Esophagus (tissue), 2 donors: ENCODE data around the gene MBP. TPM values are rescaled to one million over a fixed set of nuclear protein-coding genes. Genes with fewer than 3 reads are reported as not detected.

Experiments used
- H3K27ac ChIP-seq, 2 donors: one replicate each; pipeline ENCODE4 v1.5.1; 2013; ENCODE audit warnings: low read depth in 2 of 2, mild to moderate bottlenecking in 2 of 2, inconsistent platforms in 1 of 2, low read length in 1 of 2, moderate library complexity in 1 of 2
- H3K27me3 ChIP-seq, 2 donors: one replicate each; pipeline ENCODE4 v1.6.1; 2013; ENCODE audit warnings: low read length in 2 of 2, control low read depth in 1 of 2, mild to moderate bottlenecking in 1 of 2; ENCODE audit not compliant: insufficient read depth in 2 of 2, control insufficient read depth in 1 of 2
- H3K36me3 ChIP-seq, 2 donors: one replicate each; pipeline ENCODE4 v1.6.1; 2013; ENCODE audit warnings: low read length in 1 of 2; ENCODE audit not compliant: control insufficient read depth in 2 of 2, insufficient read depth in 2 of 2
- H3K4me1 ChIP-seq, 2 donors: one replicate each; pipeline ENCODE4 v1.6.1; 2013; ENCODE audit warnings: low read length in 1 of 2; ENCODE audit not compliant: control insufficient read depth in 2 of 2, insufficient read depth in 2 of 2
- H3K4me3 ChIP-seq, 2 donors: one replicate each; pipeline ENCODE4 v1.5.1; 2013; ENCODE audit warnings: low read length in 2 of 2, mild to moderate bottlenecking in 2 of 2, low read depth in 1 of 2, moderate library complexity in 1 of 2
- H3K9me3 ChIP-seq, 2 donors: one replicate each; pipeline ENCODE4 v1.6.1; 2013; ENCODE audit warnings: mild to moderate bottlenecking in 2 of 2, low read depth in 1 of 2, low read length in 1 of 2, moderate library complexity in 1 of 2; ENCODE audit not compliant: control insufficient read depth in 2 of 2, insufficient read depth in 1 of 2
- WGBS, 2 donors: extraction: QIAGEN DNeasy Blood & Tissue Kit; methylation state at CpG; one replicate each; pipeline ENCODE4 v1.1.7; 2013; 5-methylcytosine and 5-hydroxymethylcytosine counted together
- polyA plus RNA-seq, 2 donors: library from polyadenylated mRNA; stranded (reverse); fragments of 200-250 nt; gene quantifications; one replicate each; pipeline ENCODE4 v1.2.3, GENCODE V29; 2013
- donor health status: healthy with polysubstance abuse.
- donor health status: Bipolar disorder and iron deficiency.

MBP gene
- polyA plus RNA-seq, 2 donors, result 9.7 to 10.8 TPM

DNA sequence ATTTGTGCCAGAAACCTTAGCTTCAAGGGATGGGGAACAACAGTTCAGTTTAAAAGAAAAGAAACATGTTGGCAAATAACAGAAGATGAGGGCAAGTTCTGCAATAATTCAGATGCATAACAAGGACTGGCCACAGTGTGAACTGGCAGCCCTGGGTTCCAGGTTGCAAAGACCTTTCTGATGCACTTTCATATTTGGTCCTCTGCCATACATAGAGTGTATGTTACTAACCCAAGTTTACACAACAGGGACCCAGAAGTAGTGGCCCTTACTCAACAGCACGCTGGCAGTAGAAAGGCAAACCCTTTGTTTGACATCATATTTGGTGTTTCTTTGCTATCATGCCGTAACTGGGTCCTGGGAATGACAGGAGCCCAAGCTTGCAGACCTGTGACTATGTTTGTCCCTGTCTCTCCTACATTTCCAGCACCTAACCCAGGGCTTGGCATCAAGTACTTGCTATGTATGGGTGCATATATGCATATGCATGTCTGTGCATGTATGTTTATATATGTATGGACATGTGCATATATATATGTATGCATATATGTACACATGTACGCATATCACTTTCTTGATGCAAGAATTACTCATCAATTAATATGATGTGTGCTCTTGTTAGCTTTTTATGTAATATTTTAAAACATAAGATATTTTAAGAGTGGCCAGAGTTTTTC is 94.3 kb downstream of the MBP start:
- H3K36me3 ChIP-seq, result no peaks in the 10 kb centered on the region
- no peak overlapping the region for H3K4me3 ChIP-seq
- H3K27me3 ChIP-seq, result no peaks in the 10 kb centered on the region
- no peak overlapping the region for H3K27ac ChIP-seq
- 91 to 94% methylated on average over 3 of the region's 3 CpGs for WGBS, 2 donors
- H3K9me3 ChIP-seq, result no peaks in the 10 kb centered on the region
- H3K4me1 ChIP-seq, result peaks cover 2% of the 10 kb centered on the region in 2 donors

DNA sequence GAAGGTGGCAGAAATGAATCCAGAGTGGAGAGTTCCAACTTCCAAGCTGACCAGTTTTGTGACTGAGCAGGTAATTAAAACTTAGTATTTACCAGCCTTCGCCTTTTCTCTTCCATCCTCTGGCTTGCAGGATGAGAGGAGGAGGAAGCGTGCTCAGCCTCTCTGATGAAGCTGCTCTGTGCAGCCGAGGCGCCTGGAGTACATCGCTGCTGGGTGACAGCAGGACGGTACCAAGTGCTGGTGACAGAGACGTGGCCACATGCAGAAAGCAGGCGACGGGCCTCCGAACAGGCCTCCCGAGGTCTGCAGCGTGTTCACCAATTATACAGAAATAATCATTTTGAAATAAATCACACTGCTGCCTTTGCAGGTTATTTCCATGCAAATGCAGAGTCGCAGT is 95.0 kb downstream of the MBP start:
- Histone ChIP-seq H3K36me3 (no peaks in the 10 kb centered on the region), H3K27me3 (no peaks in the 10 kb centered on the region), H3K4me1 (peaks cover 2% of the 10 kb centered on the region in 2 donors), H3K4me3 (no peak overlapping the region), H3K27ac (no peak overlapping the region), H3K9me3 (no peaks in the 10 kb centered on the region)
- WGBS, 2 donors, result 88 to 96% methylated on average over 13 of the region's 13 CpGs

DNA sequence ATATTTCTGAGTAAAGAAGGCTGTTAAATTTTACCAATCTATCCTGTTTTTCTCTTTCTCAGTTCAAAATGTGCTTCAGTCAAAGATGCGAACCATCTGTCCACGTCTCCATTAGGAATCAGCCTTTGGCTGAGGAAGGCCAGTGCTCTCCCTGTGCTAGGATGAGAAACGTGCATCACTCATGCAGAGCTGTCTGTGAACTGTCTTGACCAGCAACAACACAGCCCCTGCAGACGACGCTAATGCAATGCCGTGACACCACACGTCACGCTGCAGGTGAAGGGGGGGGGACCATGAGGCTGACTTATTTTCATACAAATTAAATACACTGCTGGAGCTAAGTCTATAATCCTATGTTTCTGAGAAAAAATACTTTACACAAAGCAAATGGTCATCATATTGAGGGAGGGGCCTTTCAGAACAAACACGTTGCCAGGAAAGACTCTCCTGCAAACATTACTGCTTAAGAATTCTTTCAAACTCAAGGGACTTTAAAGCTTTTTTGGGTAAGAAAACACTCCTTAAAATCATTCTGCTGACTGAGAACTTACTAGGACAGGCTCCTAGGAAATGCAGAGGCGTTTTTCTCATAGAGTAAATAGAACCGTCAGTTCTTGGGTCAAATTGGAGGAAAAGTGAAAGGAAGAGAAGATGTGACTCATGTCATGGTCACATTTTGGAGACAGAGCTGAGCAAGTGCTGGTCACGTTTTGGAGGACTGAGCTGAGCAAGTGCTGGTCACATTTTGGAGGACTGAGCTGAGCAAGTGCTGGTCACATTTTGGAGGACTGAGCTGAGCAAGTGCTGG is 97.0 kb downstream of the MBP start:
- Histone ChIP-seq H3K27ac (no peak overlapping the region), H3K4me1 (peaks cover 2 to 4% of the 10 kb centered on the region in 2 donors), H3K27me3 (no peaks in the 10 kb centered on the region), H3K9me3 (no peaks in the 10 kb centered on the region), H3K4me3 (no peak overlapping the region), H3K36me3 (no peaks in the 10 kb centered on the region)
- WGBS, 2 donors, result 58 to 69% methylated on average over 12 of the region's 12 CpGs

DNA sequence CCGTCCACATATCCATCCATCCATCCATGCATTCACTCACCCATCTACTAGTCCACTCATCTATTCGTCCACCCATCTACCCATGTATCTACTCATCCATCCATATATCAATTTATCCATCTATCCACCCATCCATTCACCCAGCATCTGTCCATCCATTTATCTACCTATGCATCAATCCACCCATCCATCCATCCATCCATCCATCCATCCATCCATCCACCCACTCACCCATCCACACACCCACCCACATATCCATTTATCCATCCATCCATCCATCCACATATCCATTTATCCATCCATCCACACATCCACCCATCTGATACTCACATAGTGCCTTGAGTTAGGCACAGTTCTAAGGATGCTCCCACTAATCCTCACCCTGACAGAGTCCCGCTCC is 99.0 kb downstream of the MBP start:
- 96 to 100% methylated on average over 3 of the region's 3 CpGs for WGBS, 2 donors
- Histone ChIP-seq H3K27me3 (no peaks in the 10 kb centered on the region), H3K4me3 (no peak overlapping the region)

DNA sequence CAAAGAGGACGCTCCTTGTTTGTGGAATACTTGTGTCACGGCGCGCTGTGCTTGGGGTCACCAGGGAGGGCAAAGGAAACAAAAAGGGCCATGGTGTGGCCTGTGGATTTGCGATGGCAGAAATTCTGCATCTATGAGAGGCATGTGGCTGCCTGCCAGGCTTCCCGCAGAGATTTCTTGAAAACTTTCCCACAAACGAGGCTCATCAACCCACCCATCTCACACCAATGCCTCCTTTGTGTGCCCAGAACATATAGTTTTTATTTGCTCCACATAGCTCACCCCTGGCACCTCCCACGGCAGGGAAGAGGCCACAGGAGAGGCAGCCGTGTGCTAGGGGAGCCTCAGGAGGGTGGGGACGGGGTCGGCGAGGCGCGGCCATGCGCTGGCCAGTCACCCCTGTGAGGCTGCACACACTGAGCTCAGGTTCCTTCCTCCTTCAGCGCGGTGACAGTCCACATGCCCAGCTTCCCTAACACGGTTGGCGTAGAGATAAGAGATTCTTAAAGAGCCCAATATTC is 100.3 kb downstream of the MBP start:
- Histone ChIP-seq H3K27me3 (no peaks in the 10 kb centered on the region), H3K9me3 (no peaks in the 10 kb centered on the region), H3K27ac (no peak overlapping the region), H3K4me3 (no peak overlapping the region), H3K4me1 (peaks cover 0 to 4% of the 10 kb centered on the region in 2 donors), H3K36me3 (no peaks in the 10 kb centered on the region)
- 71 to 76% methylated on average over 19 of the region's 19 CpGs for WGBS, 2 donors

More for the DNA sequence above, 99.0 kb downstream of the MBP start:
- Histone ChIP-seq H3K36me3 (no peaks in the 10 kb centered on the region), H3K27ac (no peak overlapping the region), H3K4me1 (peaks cover 2 to 4% of the 10 kb centered on the region in 2 donors), H3K9me3 (no peaks in the 10 kb centered on the region)

DNA sequence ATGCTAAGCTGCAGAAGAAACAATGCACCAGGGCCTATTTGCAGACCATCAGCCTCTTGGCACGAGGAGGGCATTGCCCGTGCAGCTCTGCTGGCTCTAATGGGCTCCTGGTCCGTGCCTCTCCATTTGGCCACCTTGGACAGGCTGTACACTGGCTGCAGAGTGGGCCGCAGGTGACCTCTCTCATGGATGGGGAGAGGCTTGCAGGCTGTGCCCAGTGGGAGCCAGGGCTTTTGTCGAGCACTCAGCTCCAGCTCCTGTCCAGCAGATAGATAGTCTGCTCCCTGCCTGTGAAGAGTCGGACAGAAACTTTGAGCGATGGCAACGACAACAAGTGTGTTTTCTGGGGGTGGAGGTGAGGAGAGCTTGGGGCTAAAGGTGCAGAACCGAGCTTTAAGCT is 100.9 kb downstream of the MBP start:
- no peak overlapping the region for H3K4me3 ChIP-seq
- H3K27ac ChIP-seq, result no peak overlapping the region
- no peaks in the 10 kb centered on the region for H3K27me3 ChIP-seq
- H3K4me1 ChIP-seq, result peaks cover 0 to 4% of the 10 kb centered on the region in 2 donors
- H3K36me3 ChIP-seq, result no peaks in the 10 kb centered on the region
- 94 to 95% methylated on average over 9 of the region's 9 CpGs for WGBS, 2 donors
- no peaks in the 10 kb centered on the region for H3K9me3 ChIP-seq

DNA sequence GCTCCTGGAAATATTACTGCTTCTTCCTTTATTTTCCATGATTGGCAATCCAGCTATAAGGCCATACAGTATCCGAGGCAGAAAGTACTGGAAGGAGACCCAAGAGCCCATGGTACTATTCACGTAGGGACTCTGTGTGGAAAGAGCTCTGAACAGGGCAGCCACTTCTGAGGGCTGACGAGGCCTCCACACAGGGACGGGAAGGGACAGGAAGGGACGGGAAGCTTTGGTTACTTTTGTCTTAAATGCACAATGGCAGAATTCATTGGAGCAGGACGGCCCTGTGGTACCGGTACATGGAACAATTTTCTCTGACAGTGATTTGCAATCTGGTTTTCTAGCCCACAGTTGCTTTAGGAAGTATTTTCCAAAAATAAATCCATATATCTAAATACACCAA is 102.4 kb downstream of the MBP start:
- 93 to 97% methylated on average over 7 of the region's 7 CpGs for WGBS, 2 donors
- no peak overlapping the region for H3K4me3 ChIP-seq
- H3K27me3 ChIP-seq, result no peaks in the 10 kb centered on the region
- H3K4me1 ChIP-seq, result peaks cover 0 to 2% of the 10 kb centered on the region in 2 donors
- H3K36me3 ChIP-seq, result peaks cover 0 to 5% of the 10 kb centered on the region in 2 donors
- H3K27ac ChIP-seq, result no peak overlapping the region
- H3K9me3 ChIP-seq, result no peaks in the 10 kb centered on the region

DNA sequence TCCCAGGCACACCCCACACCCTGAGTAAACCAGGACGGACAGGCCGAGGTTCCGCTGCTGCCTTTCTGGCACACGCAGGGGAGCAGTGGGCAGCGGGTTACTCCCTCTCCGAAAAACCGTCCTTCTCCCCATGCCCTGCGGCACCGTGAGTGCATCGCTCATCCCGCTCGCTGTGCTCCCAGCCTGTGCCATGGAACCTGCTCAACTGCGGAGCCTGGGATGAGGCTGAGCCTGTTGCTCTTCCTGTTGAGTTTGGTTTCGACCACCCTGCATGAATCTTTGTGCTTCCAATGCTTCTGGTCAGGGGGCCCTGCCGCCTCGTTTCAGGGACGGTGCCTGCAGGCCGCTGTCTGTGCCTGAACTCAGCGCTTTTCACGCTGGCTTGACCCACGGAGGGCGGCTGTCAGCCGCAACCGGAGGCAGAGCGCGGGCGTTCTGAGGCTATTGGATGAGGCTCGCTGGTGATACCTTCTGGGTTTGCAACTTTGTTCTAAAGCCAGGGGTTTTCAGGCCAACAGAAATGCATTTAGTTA is 106.7 kb downstream of the MBP start:
- no peaks in the 10 kb centered on the region for H3K9me3 ChIP-seq
- H3K4me1 ChIP-seq, result peaks cover 0 to 3% of the 10 kb centered on the region in 2 donors
- H3K4me3 ChIP-seq, result no peak overlapping the region
- H3K36me3 ChIP-seq, result peaks cover 0 to 12% of the 10 kb centered on the region in 2 donors
- no peak overlapping the region for H3K27ac ChIP-seq
- 97% methylated on average over 28 of the region's 28 CpGs for WGBS, 2 donors
- H3K27me3 ChIP-seq, result no peaks in the 10 kb centered on the region

DNA sequence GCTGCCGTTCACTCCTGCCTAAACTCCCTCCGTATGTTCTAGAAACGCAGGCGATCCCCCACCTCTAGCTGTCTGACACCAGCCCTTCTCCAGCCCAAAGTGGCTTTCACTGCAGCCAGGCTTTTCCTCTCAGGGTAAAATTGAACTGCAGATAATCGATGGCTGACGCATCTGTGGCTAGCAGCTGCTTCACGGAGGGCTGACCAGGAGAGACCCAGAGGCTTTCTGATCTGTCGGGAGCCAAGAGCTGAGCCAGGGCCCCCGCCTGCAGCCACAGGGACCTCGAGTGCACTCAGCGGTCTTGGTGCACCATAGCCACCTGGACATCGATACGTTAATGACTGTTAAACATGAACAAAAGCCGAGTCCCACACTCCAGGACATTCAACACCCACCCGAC is 107.5 kb downstream of the MBP start:
- no peak overlapping the region for H3K27ac ChIP-seq
- no peak overlapping the region for H3K4me3 ChIP-seq
- peaks cover 0 to 3% of the 10 kb centered on the region in 2 donors for H3K4me1 ChIP-seq
- H3K9me3 ChIP-seq, result no peaks in the 10 kb centered on the region
- H3K27me3 ChIP-seq, result no peaks in the 10 kb centered on the region
- H3K36me3 ChIP-seq, result peaks cover 0 to 12% of the 10 kb centered on the region in 2 donors
- 87 to 92% methylated on average over 15 of the region's 15 CpGs for WGBS, 2 donors
